A549 (cell line): Measurements from ENCODE around the gene OR9A2.

Experiments
- CHD2 ChIP-seq: fragments of 150-350 bp; IDR thresholded peaks from 2 replicates; pipeline ENCODE4 v1.6.1; 2014; ENCODE audit warnings: low read length; ENCODE audit not compliant: partially characterized antibody
- CHD4 ChIP-seq: fragments of 200-600 bp; sonication (generic); IDR thresholded peaks from 2 replicates; pipeline ENCODE4 v1.6.1; 2016; ENCODE audit warnings: antibody characterized with exemption, mild to moderate bottlenecking, borderline replicate concordance
- CTCF ChIP-seq: fragments of >200 bp; sonication (Bioruptor Twin); formaldehyde crosslinking; IDR thresholded peaks from 3 replicates; pipeline ENCODE4 v1.5.1; 2016
- FOSL2 ChIP-seq, 2 experiments: fragments of 450-650 bp in 1 of 2; fragments of >200 bp in 1 of 2; sonication (Bioruptor Twin) in 1 of 2; formaldehyde crosslinking; IDR thresholded peaks; 2 replicates each; pipeline versions ENCODE4 v1.5.0 to v1.6.1; 2016 to 2020; ENCODE audit warnings: mild to moderate bottlenecking in 1 of 2, moderate library complexity in 1 of 2
- MAFK ChIP-seq: fragments of 450-650 bp; IDR thresholded peaks from 2 replicates; pipeline ENCODE4 v1.6.1; 2014; ENCODE audit not compliant: partially characterized antibody
- MAX ChIP-seq: IDR thresholded peaks from 2 replicates; pipeline ENCODE4 v1.6.1; 2012
- RCOR1 ChIP-seq: fragments of 150-350 bp; IDR thresholded peaks from 2 replicates; pipeline ENCODE4 v1.6.1; 2014; ENCODE audit warnings: antibody characterized with exemption, low read length, low read depth
- REST ChIP-seq: fragments of 200-600 bp; sonication (generic); IDR thresholded peaks from 2 replicates; pipeline ENCODE4 v1.6.1; 2016; ENCODE audit warnings: antibody characterized with exemption, mild to moderate bottlenecking, moderate library complexity
- ZFP36 ChIP-seq: fragments of 450-650 bp; IDR thresholded peaks from 2 replicates; pipeline ENCODE4 v1.6.1; 2014; ENCODE audit warnings: borderline replicate concordance; ENCODE audit not compliant: partially characterized antibody

- no peak for TF ChIP-seq CTCF
- TF ChIP-seq FOSL2 (IDR thresholded peaks at IDR 0.05): no peak
- no peak for TF ChIP-seq FOSL2 (CRISPR knock-in tag; IDR thresholded peaks at IDR 0.05)
- no peak for TF ChIP-seq MAX
- no peak for TF ChIP-seq REST
- no peak for TF ChIP-seq CHD4
- TF ChIP-seq RCOR1: no peak
- TF ChIP-seq MAFK: peak; percentile 88
- TF ChIP-seq ZFP36: no peak
- no peak for TF ChIP-seq CHD2
Observed at GRCh38 chr7:143013893-143014292, 13.0 kb downstream of the OR9A2 start.
